Lung (tissue), 12 donors: ENCODE results near the gene NCR2. TPM values are rescaled to one million over a fixed set of nuclear protein-coding genes. Genes with fewer than 3 reads are reported as not detected.

Experiments
- ATAC-seq: fragments of 200-7000 bp; cut with Tn5 transposase; one replicate; pipeline ENCODE4 v1.9.1; 2020; ENCODE audit warnings: moderate number of reproducible peaks; ENCODE audit not compliant: insufficient read depth, low FRiP score
- DNase-seq, 3 donors: peaks; one replicate each; pipeline ENCODE4 v3.0.0-alpha.2; 2013 to 2017
- H3K27ac ChIP-seq, 2 donors: one replicate each; pipeline ENCODE4 v1.5.1; 2013; ENCODE audit warnings: mild to moderate bottlenecking in 2 of 2, moderate library complexity in 2 of 2, control low read depth in 1 of 2, inconsistent platforms in 1 of 2, low read depth in 1 of 2, low read length in 1 of 2
- H3K27me3 ChIP-seq, 3 donors: one replicate each; pipeline ENCODE4 v1.5.1; 2013; ENCODE audit warnings: low read length in 2 of 3; ENCODE audit not compliant: control insufficient read depth in 3 of 3, insufficient read depth in 3 of 3
- H3K36me3 ChIP-seq, 4 donors: one replicate each; pipeline ENCODE4 v1.5.1; 2013; ENCODE audit warnings: low read length in 4 of 4, mild to moderate bottlenecking in 1 of 4, moderate library complexity in 1 of 4; ENCODE audit not compliant: control insufficient read depth in 4 of 4, insufficient read depth in 4 of 4
- H3K4me1 ChIP-seq, 5 donors: one replicate each; pipeline ENCODE4 v1.5.1; 2013; ENCODE audit warnings: low read length in 5 of 5, mild to moderate bottlenecking in 2 of 5, moderate library complexity in 1 of 5; ENCODE audit not compliant: control insufficient read depth in 5 of 5, insufficient read depth in 5 of 5
- H3K4me3 ChIP-seq: one replicate; pipeline ENCODE4 v1.5.1; 2013; ENCODE audit warnings: mild to moderate bottlenecking, control low read depth, moderate library complexity
- H3K9ac ChIP-seq, 2 donors: one replicate each; pipeline ENCODE4 v1.5.1; 2013; ENCODE audit warnings: low read length in 2 of 2, control low read depth in 1 of 2; ENCODE audit not compliant: insufficient read depth in 1 of 2
- H3K9me3 ChIP-seq, 4 donors: one replicate each; pipeline ENCODE4 v1.5.1; 2013; ENCODE audit warnings: low read length in 3 of 4, mild to moderate bottlenecking in 1 of 4, moderate library complexity in 1 of 4; ENCODE audit not compliant: control insufficient read depth in 4 of 4, insufficient read depth in 3 of 4
- CTCF ChIP-seq: IDR thresholded peaks from 2 replicates; pipeline ENCODE4 v1.5.1; 2012; ENCODE audit warnings: mild to moderate bottlenecking; ENCODE audit errors: control extremely low read depth, extremely low read depth
- WGBS, 2 donors: extraction: QIAGEN DNeasy Blood & Tissue Kit; methylation state at CpG; one replicate each; pipeline ENCODE4 v1.1.7; 2013; 5-methylcytosine and 5-hydroxymethylcytosine counted together
- polyA plus RNA-seq, 2 donors: library from polyadenylated mRNA; stranded (reverse); fragments of 200-250 nt; gene quantifications; one replicate each; pipeline ENCODE4 v1.2.1, GENCODE V29; 2013
- total RNA-seq, 2 donors: library from RNA; depleted of rRNA in 1 of 2; stranded (reverse); fragments of >200 nt in 1 of 2; gene quantifications; one replicate each; pipeline ENCODE4 v1.2.1, GENCODE V29; 2014 to 2021
- donor health status: control.
- donor health status: control.
- donor health status: Bipolar disorder and iron deficiency.
- donor health status: healthy.
- donor health status: DM: yes; HTN: yes; CAD: no.

Gene NCR2
- total and polyA plus RNA-seq, 4 donors = not detected

- no peaks in the 10 kb centered on the region for H3K4me1 ChIP-seq
- no peak for ATAC-seq
- H3K9me3 ChIP-seq = peaks cover 0 to 9% (median under 1%) of the 10 kb centered on the region in 4 donors
- no peak for TF ChIP-seq CTCF
- no peaks in the 10 kb centered on the region for H3K36me3 ChIP-seq
- no peak overlapping the region for H3K9ac ChIP-seq
- no peak overlapping the region for H3K4me3 ChIP-seq
- no peak overlapping the region for H3K27ac ChIP-seq
- peaks cover 0 to 9% (median 4%) of the 10 kb centered on the region in 3 donors for H3K27me3 ChIP-seq
- 78 to 82% methylated on average over 4 of the region's 4 CpGs for WGBS, 2 donors
- DNase-seq = no peak
These were observed 24.4 kb downstream of the NCR2 start for GRCh38 chr6:41359617-41360313.

DNA sequence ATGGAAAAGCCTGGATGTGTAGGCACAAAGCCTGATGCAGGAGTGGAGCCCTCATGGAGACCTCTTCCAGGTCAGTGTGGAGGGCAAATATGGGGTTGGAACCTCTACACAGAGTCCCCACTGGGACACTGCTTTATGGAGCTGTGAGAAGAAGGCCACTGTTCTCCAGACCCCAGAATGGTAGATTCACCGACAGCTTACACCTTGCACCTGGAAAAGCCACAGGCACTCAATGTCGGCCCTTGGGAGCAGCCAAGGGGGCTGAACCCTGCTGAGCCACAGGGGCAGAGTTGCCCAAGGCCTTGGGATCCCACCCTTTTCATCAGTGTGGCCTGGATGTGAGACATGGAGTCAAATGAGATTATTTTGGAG, 24.9 kb downstream of the NCR2 start:
- Histone ChIP-seq H3K36me3 (no peaks in the 10 kb centered on the region), H3K27ac (no peak overlapping the region), H3K9me3 (peaks cover 0 to 9% (median under 1%) of the 10 kb centered on the region in 4 donors), H3K27me3 (peaks cover 0 to 12% (median 4%) of the 10 kb centered on the region in 3 donors), H3K9ac (no peak overlapping the region), H3K4me3 (no peak overlapping the region), H3K4me1 (no peaks in the 10 kb centered on the region)
- DNase-seq (no peak), ATAC-seq (no peak)
- TF ChIP-seq CTCF = no peak
- WGBS, 2 donors = 84 to 94% methylated on average over 2 of the region's 2 CpGs

DNA sequence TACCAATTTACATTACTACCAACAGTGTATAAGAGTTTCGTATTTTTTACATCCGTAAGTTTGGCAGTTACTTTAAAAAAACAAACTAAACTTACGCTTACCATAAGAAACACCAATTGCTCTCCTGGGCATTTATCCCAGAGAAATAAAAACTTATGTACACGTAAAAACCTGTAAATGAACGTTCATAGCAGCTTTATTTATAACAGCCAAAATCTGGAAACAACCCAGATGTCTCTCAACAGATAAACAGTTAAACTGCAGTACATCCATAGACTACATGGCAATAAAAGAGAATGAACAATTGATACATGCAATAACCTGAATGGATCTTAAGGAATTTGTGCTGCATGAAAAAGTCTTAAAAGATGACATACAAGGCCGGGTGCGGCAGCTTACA, 30.7 kb downstream of the NCR2 start:
- H3K9ac ChIP-seq = no peak overlapping the region
- H3K27me3 ChIP-seq = peaks cover 4 to 27% (median 19%) of the 10 kb centered on the region in 3 donors
- DNase-seq (no peak), ATAC-seq (no peak)
- peaks cover 0 to 5% (median 0%) of the 10 kb centered on the region in 5 donors for H3K4me1 ChIP-seq
- no peak for TF ChIP-seq CTCF
- peaks cover 0 to 2% (median 0%) of the 10 kb centered on the region in 4 donors for H3K9me3 ChIP-seq
- no peaks in the 10 kb centered on the region for H3K36me3 ChIP-seq
- H3K4me3 ChIP-seq = no peak overlapping the region
- 78 to 85% methylated on average over 7 of the region's 7 CpGs for WGBS, 2 donors
- no peak overlapping the region for H3K27ac ChIP-seq
